ENCODE data around the gene TOR1AIP1.

TOR1AIP1 gene

GRCh38 chr1:179917601-179918429 is 35.7 kb downstream of the TOR1AIP1 start:
- TF ChIP-seq CTCF (conservative IDR thresholded peaks at IDR 0.05; ENCODE audit: low read depth, low read length) = no peak
- no peak for DNase-seq (ENCODE audit: low read depth)
- H3K4me3 ChIP-seq (ENCODE audit: low read length) = no peak overlapping the region

GRCh38 chr1:179921472-179921871 is 39.4 kb downstream of the TOR1AIP1 start:
- DNase-seq (ENCODE audit: low read depth) = no peak
- TF ChIP-seq CTCF (conservative IDR thresholded peaks at IDR 0.05; ENCODE audit: low read depth, low read length) = no peak
- H3K4me3 ChIP-seq (ENCODE audit: low read length) = no peak overlapping the region

- no peak for TF ChIP-seq CTCF (conservative IDR thresholded peaks at IDR 0.05; ENCODE audit: low read depth, low read length)
- DNase-seq (ENCODE audit: low read depth) = no peak
- H3K4me3 ChIP-seq (ENCODE audit: low read length) = no peak overlapping the region
Measured at GRCh38 chr1:179921981-179922872, 40.1 kb downstream of the TOR1AIP1 start.

- H3K4me3 ChIP-seq (ENCODE audit: low read length) = no peak overlapping the region
- TF ChIP-seq CTCF (conservative IDR thresholded peaks at IDR 0.05; ENCODE audit: low read depth, low read length) = no peak
- DNase-seq (ENCODE audit: low read depth) = no peak
Measured at GRCh38 chr1:179923029-179923428, 40.9 kb downstream of the TOR1AIP1 start.

- no peak for DNase-seq (ENCODE audit: low read depth)
- TF ChIP-seq CTCF (conservative IDR thresholded peaks at IDR 0.05; ENCODE audit: low read depth, low read length) = no peak
- H3K4me3 ChIP-seq (ENCODE audit: low read length) = no peak overlapping the region
Measured at GRCh38 chr1:179924268-179924667, 42.2 kb downstream of the TOR1AIP1 start.

- TF ChIP-seq CTCF (conservative IDR thresholded peaks at IDR 0.05; ENCODE audit: low read depth, low read length) = no peak
- no peak overlapping the region for H3K4me3 ChIP-seq (ENCODE audit: low read length)
- DNase-seq (ENCODE audit: low read depth) = no peak
Measured at GRCh38 chr1:179925302-179925701, 43.2 kb downstream of the TOR1AIP1 start.

All from retinal pigment epithelial cell (primary cell).